ENCODE data around the gene INTS6.

Gene INTS6

GRCh38 chr13:51440381-51440780 lies 12.5 kb downstream of the INTS6 start:
- TF ChIP-seq, protein P1, sequence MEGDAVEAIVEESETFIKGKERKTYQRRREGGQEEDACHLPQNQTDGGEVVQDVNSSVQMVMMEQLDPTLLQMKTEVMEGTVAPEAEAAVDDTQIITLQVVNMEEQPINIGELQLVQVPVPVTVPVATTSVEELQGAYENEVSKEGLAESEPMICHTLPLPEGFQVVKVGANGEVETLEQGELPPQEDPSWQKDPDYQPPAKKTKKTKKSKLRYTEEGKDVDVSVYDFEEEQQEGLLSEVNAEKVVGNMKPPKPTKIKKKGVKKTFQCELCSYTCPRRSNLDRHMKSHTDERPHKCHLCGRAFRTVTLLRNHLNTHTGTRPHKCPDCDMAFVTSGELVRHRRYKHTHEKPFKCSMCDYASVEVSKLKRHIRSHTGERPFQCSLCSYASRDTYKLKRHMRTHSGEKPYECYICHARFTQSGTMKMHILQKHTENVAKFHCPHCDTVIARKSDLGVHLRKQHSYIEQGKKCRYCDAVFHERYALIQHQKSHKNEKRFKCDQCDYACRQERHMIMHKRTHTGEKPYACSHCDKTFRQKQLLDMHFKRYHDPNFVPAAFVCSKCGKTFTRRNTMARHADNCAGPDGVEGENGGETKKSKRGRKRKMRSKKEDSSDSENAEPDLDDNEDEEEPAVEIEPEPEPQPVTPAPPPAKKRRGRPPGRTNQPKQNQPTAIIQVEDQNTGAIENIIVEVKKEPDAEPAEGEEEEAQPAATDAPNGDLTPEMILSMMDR (IDR thresholded peaks at IDR 0.05): no peak

- TF ChIP-seq, protein P1 (IDR thresholded peaks at IDR 0.05): no peak
Measured at GRCh38 chr13:51437550-51438127, 15.2 kb downstream of the INTS6 start.

DNA sequence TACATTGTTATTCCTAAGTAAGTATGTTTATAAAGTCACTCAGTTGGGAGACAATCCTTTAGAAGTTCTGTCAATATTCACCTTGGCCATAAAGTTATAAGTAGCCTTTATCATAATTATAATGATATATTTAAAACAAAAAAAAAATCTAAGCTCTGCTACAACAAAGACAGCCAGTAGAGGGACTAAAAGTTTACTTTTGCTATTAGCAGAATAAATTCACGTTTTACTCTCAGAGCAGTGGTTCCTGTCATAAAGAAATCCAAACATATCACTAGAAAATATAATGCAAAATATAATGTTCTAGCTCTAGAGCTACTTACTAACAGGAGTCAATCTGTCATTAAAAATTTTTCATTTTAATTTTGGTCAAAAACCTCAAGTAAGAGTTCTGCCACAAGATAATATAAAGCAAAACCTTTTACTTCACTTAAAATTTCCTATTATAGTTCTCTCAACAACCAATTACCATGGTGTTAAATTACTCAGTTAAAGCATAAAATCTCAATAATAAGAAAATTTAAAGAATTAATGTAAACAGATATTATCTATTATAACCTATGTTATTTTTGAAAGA lies 17.7 kb downstream of the INTS6 start:
- TF ChIP-seq, protein P1 (IDR thresholded peaks at IDR 0.05): peak; percentile 49; the same call in 1 of the 2 replicates

DNA sequence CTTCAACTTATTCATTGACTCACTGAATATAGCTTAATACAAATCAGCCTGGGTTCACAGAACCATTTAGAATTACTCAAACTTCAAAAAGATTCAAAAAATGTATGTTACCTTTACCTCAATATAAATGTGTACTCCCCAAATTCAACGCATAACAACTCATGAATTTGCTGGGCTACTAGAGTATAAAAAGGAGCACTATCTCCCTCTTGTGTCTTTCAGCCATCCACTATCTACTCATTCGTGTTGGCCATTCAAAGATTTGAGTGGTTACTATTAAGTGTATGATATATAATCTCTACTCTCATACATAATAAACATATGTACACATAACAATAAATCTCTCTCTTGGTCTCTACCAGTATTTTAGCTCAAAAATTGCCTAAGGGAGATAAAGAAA lies 20.3 kb downstream of the INTS6 start:
- TF ChIP-seq, protein P1 (IDR thresholded peaks at IDR 0.05): no peak

DNA sequence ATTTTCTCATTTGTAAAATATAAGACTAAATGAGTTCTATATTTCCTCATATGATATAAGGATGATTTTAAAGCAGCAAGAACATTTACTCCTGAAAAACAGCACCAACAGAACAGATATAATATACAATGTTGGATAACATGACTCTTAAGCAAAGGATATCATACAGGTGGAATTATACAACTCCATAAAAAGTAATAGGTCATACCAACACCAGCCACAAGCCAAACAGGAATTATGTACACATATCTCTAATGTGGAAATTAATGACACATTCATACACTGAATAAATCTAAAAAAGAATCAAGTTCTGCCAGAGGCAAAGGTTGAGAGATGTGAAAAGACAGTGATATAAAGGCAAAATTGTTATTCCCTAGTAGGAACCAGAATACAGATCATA lies 25.9 kb downstream of the INTS6 start:
- TF ChIP-seq, protein P1 (IDR thresholded peaks at IDR 0.05): no peak

DNA sequence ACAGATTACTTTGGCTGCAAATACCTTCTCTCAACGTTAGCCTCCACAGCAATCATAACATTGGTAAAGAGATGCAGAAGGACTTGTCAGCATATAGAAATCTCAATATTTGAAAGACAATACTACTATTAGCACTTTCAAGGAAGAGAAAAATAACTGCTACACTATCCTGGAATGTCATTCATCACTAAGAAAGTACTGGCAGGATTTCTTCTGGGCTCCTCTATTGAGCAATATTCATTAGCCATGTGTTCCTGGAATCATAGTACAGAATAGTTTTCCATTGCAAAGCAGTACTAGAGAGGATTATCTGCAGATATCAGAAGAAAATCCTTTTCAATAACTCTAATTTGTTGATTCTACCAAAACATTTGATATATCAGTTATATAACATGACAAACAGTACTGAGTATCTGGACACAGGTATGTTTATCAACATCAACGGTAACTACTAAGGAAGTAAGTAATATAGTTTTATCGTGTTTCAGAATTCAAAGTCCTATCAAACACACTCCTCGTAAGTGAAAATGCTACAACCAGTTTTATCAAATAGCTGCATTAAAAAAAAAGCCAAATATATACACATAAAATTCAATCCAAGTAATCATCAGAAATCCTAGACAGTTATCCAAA lies 27.3 kb downstream of the INTS6 start:
- TF ChIP-seq, protein P1 (IDR thresholded peaks at IDR 0.05): no peak

DNA sequence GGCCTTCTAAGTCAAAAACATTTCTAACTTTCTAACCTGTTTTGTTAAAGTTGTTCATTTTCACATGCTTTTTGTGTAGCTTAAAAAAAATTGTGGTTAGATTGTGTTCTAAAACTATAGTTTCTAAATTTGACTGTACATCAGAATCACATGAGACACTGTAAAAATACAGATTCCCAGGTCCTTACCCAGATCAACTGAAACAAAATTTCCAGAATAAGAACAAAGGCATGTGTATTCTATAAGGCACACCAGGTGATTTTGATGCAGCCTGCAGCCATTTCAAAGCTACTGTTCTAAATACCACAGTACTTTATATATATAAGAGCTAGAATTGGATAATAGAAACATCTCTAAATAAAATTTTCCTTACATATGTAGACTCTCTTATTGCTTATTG lies 29.1 kb downstream of the INTS6 start:
- TF ChIP-seq, protein P1 (IDR thresholded peaks at IDR 0.05): no peak
